Ramos (cell line): ENCODE data around the gene AP5B1.

Source experiments
- in situ Hi-C: fragments of 300-500 bp; cut with MboI; formaldehyde crosslinking; loops from one replicate; pipeline ENCODE4 v1.14.3; 2022; ENCODE audit warnings: low sequenced_read_pairs; ENCODE audit not compliant: unreplicated experiment

The AP5B1 gene

DNA sequence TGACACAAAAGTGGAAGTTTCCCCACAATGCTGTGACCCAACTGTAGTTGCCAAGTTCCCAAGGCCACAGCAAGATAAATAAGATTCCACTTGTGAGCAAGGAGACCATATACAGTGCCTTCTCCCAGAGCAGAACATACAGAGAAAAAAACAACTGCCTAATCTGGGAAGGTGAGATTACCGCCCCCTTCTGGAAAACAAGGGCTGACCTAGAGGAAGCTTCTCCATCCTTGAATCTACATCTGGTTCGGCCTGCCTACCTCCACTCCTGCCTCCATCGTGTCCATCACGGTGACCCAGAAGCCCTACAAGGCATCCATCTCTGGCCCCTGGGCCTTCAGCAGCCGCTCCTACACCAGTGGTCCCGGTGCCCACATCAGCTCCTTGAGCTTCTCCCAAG lies 54.1 kb downstream of the AP5B1 start:
- in situ Hi-C loops = no loop called here
